ENCODE measurements around the gene RAPGEFL1. TPM values are rescaled to one million over a fixed set of nuclear protein-coding genes. Genes with fewer than 3 reads are reported as not detected.
"Not testable (repeated sequence)": the region's sequence is repeated elsewhere in the genome, so short reads cannot be mapped to it uniquely, and the experiment has no call there.

The RAPGEFL1 gene
- total RNA-seq, result 1.1 TPM

- DNase-seq (ENCODE audit: low read depth in 2 of 3, low spot score in 2 of 3), result peak; percentile 58 to 81 (median 80)
Observed at GRCh38 chr17:40177275-40177874, at the start of gene RAPGEFL1. RAPGEFL1 (plus strand) TSS chr17:40177470; CDS start chr17:40177862, 392 bp downstream.

- no peak for DNase-seq (ENCODE audit: low read depth in 2 of 3, low spot score in 2 of 3)
Observed at GRCh38 chr17:40129498-40129897, 47.8 kb upstream of the RAPGEFL1 start.

GRCh38 chr17:40130352-40131042 lies 46.8 kb upstream of the RAPGEFL1 start:
- no peak for DNase-seq (ENCODE audit: low read depth in 2 of 3, low spot score in 2 of 3)

GRCh38 chr17:40134184-40134583 lies 43.1 kb upstream of the RAPGEFL1 start:
- no peak for DNase-seq (ENCODE audit: low read depth in 2 of 3, low spot score in 2 of 3)

- DNase-seq (ENCODE audit: low read depth in 2 of 3, low spot score in 2 of 3), result no peak
Observed at GRCh38 chr17:40135817-40136216, 41.5 kb upstream of the RAPGEFL1 start.

GRCh38 chr17:40139566-40140058 lies 37.7 kb upstream of the RAPGEFL1 start:
- DNase-seq (ENCODE audit: low read depth in 2 of 3, low spot score in 2 of 3), result no peak

- DNase-seq (ENCODE audit: low read depth in 2 of 3, low spot score in 2 of 3), result not testable (repeated sequence)
Observed at GRCh38 chr17:40143166-40143565, 34.1 kb upstream of the RAPGEFL1 start.

- DNase-seq (ENCODE audit: low read depth in 2 of 3, low spot score in 2 of 3), result no peak
Observed at GRCh38 chr17:40145476-40145875, 31.8 kb upstream of the RAPGEFL1 start.

GRCh38 chr17:40148527-40148926 lies 28.7 kb upstream of the RAPGEFL1 start:
- no peak for DNase-seq (ENCODE audit: low read depth in 2 of 3, low spot score in 2 of 3)

- DNase-seq (ENCODE audit: low read depth in 2 of 3, low spot score in 2 of 3), result no peak
Observed at GRCh38 chr17:40150276-40150675, 27.0 kb upstream of the RAPGEFL1 start.

GRCh38 chr17:40151414-40151963 lies 25.8 kb upstream of the RAPGEFL1 start:
- DNase-seq (ENCODE audit: low read depth in 2 of 3, low spot score in 2 of 3), result no peak

GRCh38 chr17:40153603-40154236 lies 23.6 kb upstream of the RAPGEFL1 start:
- DNase-seq (ENCODE audit: low read depth in 2 of 3, low spot score in 2 of 3), result no peak

GRCh38 chr17:40157973-40158372 lies 19.3 kb upstream of the RAPGEFL1 start:
- DNase-seq (ENCODE audit: low read depth in 2 of 3, low spot score in 2 of 3), result no peak

GRCh38 chr17:40158438-40159013 lies 18.7 kb upstream of the RAPGEFL1 start:
- DNase-seq (ENCODE audit: low read depth in 2 of 3, low spot score in 2 of 3), result no peak

- no peak for DNase-seq (ENCODE audit: low read depth in 2 of 3, low spot score in 2 of 3)
Observed at GRCh38 chr17:40159456-40159855, 17.8 kb upstream of the RAPGEFL1 start.

- DNase-seq (ENCODE audit: low read depth in 2 of 3, low spot score in 2 of 3), result no peak
Observed at GRCh38 chr17:40167685-40168261, 9.5 kb upstream of the RAPGEFL1 start.

- DNase-seq (ENCODE audit: low read depth in 2 of 3, low spot score in 2 of 3), result peak; percentile 33 to 75 (median 48)
Observed at GRCh38 chr17:40168262-40168832, 8.9 kb upstream of the RAPGEFL1 start.

GRCh38 chr17:40170325-40170724 lies 6.9 kb upstream of the RAPGEFL1 start:
- DNase-seq (ENCODE audit: low read depth in 2 of 3, low spot score in 2 of 3), result no peak

- no peak for DNase-seq (ENCODE audit: low read depth in 2 of 3, low spot score in 2 of 3)
Observed at GRCh38 chr17:40171750-40172149, 5.5 kb upstream of the RAPGEFL1 start.

- no peak for DNase-seq (ENCODE audit: low read depth in 2 of 3, low spot score in 2 of 3)
Observed at GRCh38 chr17:40173091-40173777, 4.0 kb upstream of the RAPGEFL1 start.
